Measurements from ENCODE around the gene HRNR.

DNA sequence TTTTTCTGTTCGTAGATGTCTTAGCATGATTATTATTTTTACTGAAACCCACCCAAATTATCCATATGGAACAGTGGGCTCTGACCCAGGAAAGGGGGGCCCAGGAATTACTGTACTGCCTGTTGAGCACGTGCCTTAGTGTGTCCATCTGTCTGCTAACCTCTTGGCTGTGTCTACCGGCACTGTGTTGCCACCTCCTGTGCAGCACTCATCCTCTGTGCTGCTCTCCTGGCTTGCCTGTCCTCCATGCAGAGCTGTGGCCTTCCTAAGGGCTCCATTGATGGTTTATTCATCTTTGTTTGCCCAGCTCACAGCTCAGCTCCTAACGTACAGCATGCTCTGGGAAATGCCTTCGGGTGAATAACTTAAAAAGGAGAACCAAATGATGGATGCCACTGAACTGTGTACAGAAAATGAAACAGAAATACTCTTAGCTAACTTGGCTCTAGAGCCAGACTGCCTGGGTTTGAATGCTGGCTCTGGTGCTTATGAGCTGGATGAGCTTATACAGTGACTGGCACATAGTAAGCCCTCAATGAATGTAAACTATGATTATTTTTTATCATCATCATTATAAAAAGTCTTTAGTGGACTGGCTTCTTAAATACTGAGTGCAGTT is 53.6 kb downstream of the HRNR start:
- TF ChIP-seq CTCF (IDR thresholded peaks at IDR 0.05; ENCODE audit: borderline replicate concordance, extremely low read depth, low read length, poor library complexity, severe bottlenecking) (no peak), EZH2 (IDR thresholded peaks at IDR 0.05; ENCODE audit: borderline replicate concordance, low read depth, low read length, severe bottlenecking) (no peak)
